ENCODE data around the gene GXYLT1.

DNA sequence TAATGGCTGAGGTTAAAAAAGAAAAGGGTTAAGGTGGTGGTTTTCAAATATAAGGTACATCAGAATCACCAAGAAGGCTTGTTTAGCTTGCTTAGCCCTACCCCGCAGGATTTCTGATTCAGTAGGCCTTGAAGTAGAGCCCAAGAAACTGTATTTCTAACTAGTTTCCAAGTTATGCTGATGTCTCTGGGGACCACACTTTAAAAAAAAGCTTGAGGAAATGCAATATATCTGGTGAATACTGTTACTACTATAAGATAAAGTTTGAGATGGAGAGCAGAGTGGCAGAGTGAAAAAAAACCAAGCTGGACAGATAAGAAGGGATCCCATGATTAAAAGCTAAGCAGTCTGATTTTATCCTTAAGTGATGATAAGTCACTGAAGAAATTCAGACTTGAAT is 18.3 kb upstream of the GXYLT1 start:
- TF ChIP-seq, protein P1, sequence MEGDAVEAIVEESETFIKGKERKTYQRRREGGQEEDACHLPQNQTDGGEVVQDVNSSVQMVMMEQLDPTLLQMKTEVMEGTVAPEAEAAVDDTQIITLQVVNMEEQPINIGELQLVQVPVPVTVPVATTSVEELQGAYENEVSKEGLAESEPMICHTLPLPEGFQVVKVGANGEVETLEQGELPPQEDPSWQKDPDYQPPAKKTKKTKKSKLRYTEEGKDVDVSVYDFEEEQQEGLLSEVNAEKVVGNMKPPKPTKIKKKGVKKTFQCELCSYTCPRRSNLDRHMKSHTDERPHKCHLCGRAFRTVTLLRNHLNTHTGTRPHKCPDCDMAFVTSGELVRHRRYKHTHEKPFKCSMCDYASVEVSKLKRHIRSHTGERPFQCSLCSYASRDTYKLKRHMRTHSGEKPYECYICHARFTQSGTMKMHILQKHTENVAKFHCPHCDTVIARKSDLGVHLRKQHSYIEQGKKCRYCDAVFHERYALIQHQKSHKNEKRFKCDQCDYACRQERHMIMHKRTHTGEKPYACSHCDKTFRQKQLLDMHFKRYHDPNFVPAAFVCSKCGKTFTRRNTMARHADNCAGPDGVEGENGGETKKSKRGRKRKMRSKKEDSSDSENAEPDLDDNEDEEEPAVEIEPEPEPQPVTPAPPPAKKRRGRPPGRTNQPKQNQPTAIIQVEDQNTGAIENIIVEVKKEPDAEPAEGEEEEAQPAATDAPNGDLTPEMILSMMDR (conservative IDR thresholded peaks at IDR 0.05; ENCODE audit: low read depth in 2 of 2), result no peak
- no peak for TF ChIP-seq POLR2AphosphoS5 (IDR thresholded peaks at IDR 0.05; ENCODE audit: low read depth)
- no peak for TF ChIP-seq EZH2 (IDR thresholded peaks at IDR 0.05; ENCODE audit: low read depth, unreplicated experiment)
- TF ChIP-seq STAT1 (IDR thresholded peaks at IDR 0.05; ENCODE audit: unreplicated experiment), result no peak
- TF ChIP-seq, protein P2, sequence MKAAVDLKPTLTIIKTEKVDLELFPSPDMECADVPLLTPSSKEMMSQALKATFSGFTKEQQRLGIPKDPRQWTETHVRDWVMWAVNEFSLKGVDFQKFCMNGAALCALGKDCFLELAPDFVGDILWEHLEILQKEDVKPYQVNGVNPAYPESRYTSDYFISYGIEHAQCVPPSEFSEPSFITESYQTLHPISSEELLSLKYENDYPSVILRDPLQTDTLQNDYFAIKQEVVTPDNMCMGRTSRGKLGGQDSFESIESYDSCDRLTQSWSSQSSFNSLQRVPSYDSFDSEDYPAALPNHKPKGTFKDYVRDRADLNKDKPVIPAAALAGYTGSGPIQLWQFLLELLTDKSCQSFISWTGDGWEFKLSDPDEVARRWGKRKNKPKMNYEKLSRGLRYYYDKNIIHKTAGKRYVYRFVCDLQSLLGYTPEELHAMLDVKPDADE (IDR thresholded peaks at IDR 0.05), result no peak
- TF ChIP-seq, protein P3, sequence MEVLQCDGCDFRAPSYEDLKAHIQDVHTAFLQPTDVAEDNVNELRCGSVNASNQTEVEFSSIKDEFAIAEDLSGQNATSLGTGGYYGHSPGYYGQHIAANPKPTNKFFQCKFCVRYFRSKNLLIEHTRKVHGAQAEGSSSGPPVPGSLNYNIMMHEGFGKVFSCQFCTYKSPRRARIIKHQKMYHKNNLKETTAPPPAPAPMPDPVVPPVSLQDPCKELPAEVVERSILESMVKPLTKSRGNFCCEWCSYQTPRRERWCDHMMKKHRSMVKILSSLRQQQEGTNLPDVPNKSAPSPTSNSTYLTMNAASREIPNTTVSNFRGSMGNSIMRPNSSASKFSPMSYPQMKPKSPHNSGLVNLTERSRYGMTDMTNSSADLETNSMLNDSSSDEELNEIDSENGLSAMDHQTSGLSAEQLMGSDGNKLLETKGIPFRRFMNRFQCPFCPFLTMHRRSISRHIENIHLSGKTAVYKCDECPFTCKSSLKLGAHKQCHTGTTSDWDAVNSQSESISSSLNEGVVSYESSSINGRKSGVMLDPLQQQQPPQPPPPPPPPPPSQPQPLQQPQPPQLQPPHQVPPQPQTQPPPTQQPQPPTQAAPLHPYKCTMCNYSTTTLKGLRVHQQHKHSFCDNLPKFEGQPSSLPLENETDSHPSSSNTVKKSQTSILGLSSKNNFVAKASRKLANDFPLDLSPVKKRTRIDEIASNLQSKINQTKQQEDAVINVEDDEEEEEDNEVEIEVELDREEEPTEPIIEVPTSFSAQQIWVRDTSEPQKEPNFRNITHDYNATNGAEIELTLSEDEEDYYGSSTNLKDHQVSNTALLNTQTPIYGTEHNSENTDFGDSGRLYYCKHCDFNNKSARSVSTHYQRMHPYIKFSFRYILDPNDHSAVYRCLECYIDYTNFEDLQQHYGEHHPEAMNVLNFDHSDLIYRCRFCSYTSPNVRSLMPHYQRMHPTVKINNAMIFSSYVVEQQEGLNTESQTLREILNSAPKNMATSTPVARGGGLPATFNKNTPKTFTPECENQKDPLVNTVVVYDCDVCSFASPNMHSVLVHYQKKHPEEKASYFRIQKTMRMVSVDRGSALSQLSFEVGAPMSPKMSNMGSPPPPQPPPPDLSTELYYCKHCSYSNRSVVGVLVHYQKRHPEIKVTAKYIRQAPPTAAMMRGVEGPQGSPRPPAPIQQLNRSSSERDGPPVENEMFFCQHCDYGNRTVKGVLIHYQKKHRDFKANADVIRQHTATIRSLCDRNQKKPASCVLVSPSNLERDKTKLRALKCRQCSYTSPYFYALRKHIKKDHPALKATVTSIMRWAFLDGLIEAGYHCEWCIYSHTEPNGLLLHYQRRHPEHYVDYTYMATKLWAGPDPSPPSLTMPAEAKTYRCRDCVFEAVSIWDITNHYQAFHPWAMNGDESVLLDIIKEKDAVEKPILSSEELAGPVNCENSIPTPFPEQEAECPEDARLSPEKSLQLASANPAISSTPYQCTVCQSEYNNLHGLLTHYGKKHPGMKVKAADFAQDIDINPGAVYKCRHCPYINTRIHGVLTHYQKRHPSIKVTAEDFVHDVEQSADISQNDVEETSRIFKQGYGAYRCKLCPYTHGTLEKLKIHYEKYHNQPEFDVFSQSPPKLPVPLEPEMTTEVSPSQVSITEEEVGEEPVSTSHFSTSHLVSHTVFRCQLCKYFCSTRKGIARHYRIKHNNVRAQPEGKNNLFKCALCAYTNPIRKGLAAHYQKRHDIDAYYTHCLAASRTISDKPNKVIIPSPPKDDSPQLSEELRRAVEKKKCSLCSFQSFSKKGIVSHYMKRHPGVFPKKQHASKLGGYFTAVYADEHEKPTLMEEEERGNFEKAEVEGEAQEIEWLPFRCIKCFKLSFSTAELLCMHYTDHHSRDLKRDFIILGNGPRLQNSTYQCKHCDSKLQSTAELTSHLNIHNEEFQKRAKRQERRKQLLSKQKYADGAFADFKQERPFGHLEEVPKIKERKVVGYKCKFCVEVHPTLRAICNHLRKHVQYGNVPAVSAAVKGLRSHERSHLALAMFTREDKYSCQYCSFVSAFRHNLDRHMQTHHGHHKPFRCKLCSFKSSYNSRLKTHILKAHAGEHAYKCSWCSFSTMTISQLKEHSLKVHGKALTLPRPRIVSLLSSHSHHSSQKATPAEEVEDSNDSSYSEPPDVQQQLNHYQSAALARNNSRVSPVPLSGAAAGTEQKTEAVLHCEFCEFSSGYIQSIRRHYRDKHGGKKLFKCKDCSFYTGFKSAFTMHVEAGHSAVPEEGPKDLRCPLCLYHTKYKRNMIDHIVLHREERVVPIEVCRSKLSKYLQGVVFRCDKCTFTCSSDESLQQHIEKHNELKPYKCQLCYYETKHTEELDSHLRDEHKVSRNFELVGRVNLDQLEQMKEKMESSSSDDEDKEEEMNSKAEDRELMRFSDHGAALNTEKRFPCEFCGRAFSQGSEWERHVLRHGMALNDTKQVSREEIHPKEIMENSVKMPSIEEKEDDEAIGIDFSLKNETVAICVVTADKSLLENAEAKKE (CRISPR knock-in tag; IDR thresholded peaks at IDR 0.05), result no peak
- TF ChIP-seq, protein P4, sequence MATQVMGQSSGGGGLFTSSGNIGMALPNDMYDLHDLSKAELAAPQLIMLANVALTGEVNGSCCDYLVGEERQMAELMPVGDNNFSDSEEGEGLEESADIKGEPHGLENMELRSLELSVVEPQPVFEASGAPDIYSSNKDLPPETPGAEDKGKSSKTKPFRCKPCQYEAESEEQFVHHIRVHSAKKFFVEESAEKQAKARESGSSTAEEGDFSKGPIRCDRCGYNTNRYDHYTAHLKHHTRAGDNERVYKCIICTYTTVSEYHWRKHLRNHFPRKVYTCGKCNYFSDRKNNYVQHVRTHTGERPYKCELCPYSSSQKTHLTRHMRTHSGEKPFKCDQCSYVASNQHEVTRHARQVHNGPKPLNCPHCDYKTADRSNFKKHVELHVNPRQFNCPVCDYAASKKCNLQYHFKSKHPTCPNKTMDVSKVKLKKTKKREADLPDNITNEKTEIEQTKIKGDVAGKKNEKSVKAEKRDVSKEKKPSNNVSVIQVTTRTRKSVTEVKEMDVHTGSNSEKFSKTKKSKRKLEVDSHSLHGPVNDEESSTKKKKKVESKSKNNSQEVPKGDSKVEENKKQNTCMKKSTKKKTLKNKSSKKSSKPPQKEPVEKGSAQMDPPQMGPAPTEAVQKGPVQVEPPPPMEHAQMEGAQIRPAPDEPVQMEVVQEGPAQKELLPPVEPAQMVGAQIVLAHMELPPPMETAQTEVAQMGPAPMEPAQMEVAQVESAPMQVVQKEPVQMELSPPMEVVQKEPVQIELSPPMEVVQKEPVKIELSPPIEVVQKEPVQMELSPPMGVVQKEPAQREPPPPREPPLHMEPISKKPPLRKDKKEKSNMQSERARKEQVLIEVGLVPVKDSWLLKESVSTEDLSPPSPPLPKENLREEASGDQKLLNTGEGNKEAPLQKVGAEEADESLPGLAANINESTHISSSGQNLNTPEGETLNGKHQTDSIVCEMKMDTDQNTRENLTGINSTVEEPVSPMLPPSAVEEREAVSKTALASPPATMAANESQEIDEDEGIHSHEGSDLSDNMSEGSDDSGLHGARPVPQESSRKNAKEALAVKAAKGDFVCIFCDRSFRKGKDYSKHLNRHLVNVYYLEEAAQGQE (IDR thresholded peaks at IDR 0.05; ENCODE audit: unreplicated experiment), result no peak
